Epithelial cell of esophagus (primary cell): Measurements from ENCODE around the gene LTA.
A peak's percentile ranks its signal among the peaks of the same experiment; 100 is the strongest.

ENCODE experiments used
- DNase-seq: peaks from one replicate; pipeline ENCODE4 v3.0.0; 2010; ENCODE audit warnings: low read depth
- H3K4me3 ChIP-seq: 2 replicates; pipeline ENCODE4 v1.5.1; 2011; ENCODE audit warnings: mild to moderate bottlenecking, low read length, control low read depth
- CTCF ChIP-seq: IDR thresholded peaks from 2 replicates; pipeline ENCODE4 v1.5.1; 2011; ENCODE audit warnings: low read depth, mild to moderate bottlenecking, low read length, control low read depth, inconsistent platforms; ENCODE audit not compliant: insufficient read depth; ENCODE audit errors: missing control alignments

The LTA gene

GRCh38 chr6:31559606-31559957, 12.5 kb upstream of the LTA start:
- no peak for DNase-seq
- no peak for TF ChIP-seq CTCF
- H3K4me3 ChIP-seq = no peak overlapping the region

GRCh38 chr6:31559958-31560696, 12.0 kb upstream of the LTA start:
- peak; percentile 51 for DNase-seq
- TF ChIP-seq CTCF = no peak
- no peak overlapping the region for H3K4me3 ChIP-seq

GRCh38 chr6:31560697-31561058, 11.4 kb upstream of the LTA start:
- no peak for DNase-seq
- TF ChIP-seq CTCF = no peak
- H3K4me3 ChIP-seq = no peak overlapping the region

GRCh38 chr6:31567531-31568370, 4.3 kb upstream of the LTA start:
- no peak overlapping the region for H3K4me3 ChIP-seq
- no peak for DNase-seq
- no peak for TF ChIP-seq CTCF

- no peak for DNase-seq
- no peak overlapping the region for H3K4me3 ChIP-seq
- no peak for TF ChIP-seq CTCF
Observed at GRCh38 chr6:31568537-31568961, 3.5 kb upstream of the LTA start.

GRCh38 chr6:31569861-31570536, 2.1 kb upstream of the LTA start:
- no peak overlapping the region for H3K4me3 ChIP-seq
- TF ChIP-seq CTCF = no peak
- no peak for DNase-seq
